ENCODE results near the gene EHD1.

EHD1 gene

DNA sequence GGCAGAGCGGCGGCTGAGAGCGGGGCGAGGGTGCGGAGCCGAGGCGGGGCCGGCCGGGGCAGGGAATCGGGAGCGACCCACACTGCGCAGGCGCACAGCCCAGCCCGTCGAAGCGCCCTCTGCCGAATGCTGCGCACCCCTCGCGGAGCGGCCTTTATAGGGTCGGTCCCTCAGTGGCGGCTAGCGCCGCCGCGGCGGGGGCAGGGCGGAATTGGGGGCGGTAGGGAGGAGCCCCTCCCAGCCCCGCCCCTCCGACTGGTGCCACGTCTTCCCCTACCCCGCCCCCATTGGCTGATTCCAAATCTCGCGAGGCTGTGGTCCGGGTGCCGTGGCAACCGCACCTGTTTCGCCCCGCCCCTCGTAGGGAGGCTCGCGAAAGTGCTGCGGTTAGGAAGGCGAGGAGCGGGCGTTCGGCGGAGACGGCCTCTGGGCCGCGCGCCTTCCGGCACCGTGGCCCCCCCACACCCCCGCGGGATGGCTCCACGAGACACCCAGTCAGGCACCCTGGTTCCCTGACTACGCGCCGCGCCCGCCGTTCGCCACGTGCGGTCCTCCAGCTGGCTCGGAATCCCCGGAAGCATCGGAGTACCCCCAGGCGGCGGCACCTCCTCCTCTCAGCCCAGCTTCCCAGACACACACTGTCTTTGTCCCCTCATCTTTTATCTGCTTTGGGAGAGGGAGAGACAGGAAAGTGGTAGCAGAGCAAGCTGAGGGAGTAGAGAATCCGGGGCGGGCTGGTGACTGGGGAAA, at the start of gene EHD1:
Gene EHD1, minus strand, starts transcription at position 128 of the 750 bp plus-strand sequence. CDS start 157 bp downstream, outside the sequence.
- peak; percentile 100 for DNase-seq (ENCODE audit: low read depth)

DNA sequence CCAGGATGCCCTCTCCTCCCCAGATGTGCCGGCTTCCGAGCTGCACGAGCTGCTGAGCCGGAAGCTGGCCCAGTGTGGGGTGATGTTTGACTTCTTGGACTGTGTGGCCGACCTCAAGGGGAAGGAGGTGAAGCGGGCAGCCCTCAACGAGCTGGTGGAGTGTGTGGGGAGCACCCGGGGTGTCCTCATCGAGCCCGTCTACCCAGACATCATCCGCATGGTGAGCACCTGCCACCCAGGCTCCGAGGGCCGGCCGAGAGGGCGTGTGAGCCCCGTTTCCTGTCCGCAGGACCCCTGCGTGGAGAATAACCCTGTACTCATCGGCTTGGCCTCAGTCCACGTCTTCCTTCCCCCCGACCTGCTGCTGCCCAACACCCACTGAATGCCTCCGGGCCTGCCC, 48.3 kb upstream of the EHD1 start:
- no peak for DNase-seq (ENCODE audit: low read depth)

DNA sequence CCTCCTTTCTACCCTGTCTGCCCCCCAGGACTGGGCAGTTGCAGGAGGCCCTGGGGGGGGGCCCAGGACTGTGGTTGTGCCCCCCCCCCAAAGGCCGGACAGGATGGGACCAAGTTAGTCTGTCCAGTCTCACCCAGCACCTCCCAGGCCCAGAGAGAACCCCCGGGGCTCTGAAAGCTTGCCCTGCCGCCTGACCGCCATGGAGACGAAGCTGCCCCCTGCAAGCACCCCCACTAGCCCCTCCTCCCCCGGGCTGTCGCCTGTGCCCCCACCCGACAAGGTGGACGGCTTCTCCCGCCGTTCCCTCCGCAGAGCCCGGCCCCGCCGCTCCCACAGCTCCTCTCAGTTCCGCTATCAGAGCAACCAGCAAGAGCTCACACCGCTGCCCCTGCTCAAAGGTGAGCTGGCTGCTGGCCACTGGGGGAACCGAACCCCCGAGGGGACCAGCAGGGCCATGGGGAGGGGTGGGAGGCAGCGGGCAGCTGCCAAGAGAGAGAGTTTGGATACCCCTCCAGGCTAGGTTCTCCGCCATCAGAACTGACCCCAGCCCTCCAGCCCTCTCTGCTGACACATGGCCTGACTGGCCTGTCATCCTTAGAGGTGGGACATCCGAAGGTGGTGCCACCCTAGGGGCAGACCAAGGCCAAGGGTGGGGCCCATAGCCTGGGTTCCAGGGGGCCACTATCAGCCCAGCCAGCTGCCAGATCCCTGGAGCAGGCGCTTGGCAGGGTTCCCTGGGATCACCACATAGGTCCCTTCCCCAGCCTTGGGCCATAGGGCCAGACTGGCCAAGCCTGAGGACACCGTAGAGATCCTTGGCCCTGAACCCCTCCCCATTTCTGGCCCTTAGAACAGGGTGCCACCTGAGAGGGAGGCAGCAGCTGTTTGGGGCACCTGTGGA, 47.4 kb upstream of the EHD1 start:
- no peak for DNase-seq (ENCODE audit: low read depth)

DNA sequence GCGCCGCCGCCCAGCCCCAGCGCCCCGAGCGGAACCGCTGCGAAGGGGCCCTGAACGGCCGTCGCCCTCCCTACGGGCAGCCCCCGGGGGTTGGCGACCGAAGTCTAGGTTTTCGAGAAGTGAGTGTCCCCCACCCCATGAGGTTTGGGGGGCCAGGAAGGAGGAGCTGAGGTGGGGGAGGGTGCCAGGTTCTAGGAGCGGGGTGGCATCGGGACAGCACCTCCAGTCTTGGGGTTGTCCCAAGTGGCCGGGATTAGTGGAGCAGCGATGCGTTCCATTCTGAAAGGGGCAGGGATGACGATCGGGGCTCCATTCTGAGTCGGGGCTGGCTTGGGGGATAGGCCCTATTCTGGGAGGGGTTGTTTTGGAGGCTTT, 46.5 kb upstream of the EHD1 start:
- DNase-seq (ENCODE audit: low read depth) = no peak

DNA sequence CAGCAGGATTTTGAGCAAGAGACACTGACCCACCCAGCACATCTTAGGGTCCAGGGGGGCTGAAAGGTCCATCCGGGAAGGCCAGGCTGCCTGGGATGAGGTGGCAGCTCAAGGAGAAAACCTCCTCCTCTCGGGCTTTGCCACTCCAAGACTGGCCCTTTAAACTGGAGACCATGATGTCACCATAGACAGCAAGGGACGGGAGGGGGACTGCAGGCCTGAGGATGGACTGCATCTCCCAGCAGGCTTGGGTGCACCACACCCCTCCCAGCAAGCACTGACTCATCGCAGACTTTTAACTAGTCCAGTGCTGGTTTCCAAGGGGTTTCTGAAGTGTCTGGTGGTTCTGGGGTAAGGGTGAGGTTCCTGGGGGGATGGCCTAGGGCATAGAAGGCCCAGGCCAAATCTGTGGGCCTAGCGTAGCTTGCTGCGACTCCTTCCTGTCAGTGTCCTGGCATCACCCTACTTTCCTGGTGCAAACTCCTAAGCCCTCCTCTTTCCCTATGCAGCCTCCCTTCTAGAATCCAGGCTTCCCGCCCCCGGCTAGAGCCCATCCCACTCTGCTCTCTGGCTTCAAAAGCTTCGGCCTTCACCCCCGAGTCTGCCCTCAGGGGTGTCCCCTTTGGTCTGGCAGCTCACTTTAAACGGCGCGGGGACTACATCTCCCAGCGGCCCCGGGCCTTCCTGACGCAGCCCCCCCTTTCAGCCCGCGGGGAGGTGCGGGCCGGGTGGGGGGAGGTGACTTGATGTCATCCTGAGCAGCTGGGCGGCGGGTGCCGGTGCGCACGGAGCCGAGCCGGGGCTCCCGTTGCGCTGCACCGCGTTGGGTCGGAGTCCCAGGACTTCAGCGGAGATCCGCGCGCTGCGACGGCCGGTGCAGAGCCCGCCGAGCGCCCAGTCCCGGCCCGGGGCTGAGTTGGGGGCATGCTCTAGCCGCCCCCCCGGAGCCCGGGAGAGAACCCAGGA, 45.8 kb upstream of the EHD1 start, which contains the start of gene PPP2R5B:
Gene PPP2R5B, plus strand, starts transcription at position 746 of the 966 bp plus-strand sequence. CDS start 1,046 bp downstream, outside the sequence.
- peak; percentile 86 for DNase-seq (ENCODE audit: low read depth)

DNA sequence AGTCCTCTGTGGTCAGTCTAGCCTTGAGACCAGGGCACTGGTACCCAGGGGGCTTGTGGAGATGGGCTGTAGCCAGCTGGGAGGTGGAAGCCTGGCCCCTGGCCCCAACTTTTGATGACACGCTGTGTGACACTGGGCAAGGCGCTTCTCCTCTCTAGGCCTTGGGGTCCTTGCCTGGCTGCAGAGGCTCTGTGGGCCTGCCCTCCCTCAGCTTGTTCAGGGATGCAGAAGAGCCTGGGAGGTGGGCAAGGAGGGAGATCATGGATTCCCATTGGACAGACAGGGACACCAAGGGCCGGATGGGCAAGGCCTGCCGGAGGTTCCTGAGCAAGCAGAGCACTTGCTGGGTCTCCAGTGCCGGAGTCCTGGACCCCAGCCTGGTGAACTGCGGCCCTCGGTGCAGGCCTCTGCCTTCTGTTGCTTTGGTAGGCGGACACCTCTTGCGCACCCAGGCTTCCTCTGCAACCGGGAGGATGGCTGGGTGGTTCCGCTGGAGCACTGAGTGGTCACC, 44.8 kb upstream of the EHD1 start:
- no peak for DNase-seq (ENCODE audit: low read depth)

DNA sequence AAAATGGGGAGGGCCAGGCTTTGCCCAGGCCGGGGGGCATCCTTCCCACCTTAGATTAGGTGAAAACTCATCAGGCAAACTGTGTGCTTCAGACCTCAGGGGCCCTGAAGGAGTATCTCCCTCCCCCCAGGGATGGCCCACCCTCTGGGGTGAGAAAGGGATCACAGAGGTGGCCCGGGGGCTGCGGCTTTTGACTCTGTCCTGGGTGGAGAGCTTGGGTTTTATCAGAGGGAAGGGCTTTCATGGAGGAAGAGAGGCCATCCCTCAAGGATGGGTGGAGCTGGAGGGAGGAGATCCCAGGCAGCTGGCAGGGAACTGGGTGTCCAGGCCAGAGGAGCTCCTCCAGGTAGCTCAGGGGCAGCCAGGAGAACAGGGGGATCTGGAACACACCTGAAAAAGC, 43.0 kb upstream of the EHD1 start:
- DNase-seq (ENCODE audit: low read depth) = no peak

DNA sequence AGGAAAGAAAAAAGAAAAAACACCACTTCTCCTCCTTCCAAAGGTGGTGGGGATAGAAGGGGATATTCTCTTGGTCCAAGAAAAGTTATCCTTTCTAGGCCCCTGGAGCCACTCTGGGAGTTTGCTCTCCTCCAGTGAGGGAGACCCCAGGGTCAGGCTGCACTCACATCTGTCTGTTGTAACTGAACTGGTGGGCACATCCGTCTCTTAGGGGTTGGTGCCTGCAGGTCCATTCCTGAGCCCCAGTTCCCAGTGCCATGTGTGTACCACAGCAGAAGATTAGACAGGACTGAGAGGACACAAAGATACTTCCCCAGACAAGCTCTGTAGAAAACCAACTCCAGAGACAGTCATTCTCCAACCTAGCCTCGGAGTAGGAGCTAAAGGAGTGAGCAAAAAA, 41.7 kb upstream of the EHD1 start:
- DNase-seq (ENCODE audit: low read depth) = no peak

DNA sequence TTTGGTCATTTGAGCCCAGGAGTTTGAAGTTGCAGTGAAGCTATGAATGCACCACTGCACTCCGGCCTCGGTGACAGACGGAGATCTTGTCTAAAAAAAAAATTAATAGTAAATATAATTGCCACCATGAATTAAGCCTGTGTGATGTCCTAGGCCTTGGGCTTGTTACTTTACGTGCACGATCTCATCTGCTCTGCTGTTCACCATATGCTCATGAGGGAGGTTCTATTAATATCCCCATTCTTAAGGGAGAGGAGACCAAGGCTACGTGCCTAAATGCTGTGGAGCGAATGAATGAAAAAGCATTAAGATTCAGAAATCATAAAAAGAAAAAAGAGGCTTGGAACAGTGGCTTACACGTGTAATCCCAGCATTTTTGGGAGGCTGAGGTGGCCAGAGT, 41.2 kb upstream of the EHD1 start:
- DNase-seq (ENCODE audit: low read depth) = no peak

DNA sequence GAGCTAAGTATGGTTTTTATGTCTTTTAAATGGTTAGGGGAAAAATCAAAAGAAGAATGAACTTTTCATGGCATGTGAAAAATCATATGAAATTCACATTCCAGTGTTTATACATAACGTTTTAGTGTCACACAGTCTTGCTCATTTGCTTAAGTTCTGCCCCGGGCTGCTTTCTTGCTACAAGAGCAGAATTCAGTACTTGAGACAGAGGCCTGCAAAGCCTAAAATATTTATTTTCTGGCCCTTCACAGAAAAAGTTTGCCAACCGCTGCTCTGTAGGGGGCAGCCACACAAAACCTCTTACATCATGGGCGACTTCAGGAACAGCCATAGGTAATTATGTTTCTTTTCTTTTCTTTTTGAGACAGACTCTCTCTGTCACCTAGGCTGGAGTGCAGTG, 39.6 kb upstream of the EHD1 start:
- DNase-seq (ENCODE audit: low read depth) = no peak

DNA sequence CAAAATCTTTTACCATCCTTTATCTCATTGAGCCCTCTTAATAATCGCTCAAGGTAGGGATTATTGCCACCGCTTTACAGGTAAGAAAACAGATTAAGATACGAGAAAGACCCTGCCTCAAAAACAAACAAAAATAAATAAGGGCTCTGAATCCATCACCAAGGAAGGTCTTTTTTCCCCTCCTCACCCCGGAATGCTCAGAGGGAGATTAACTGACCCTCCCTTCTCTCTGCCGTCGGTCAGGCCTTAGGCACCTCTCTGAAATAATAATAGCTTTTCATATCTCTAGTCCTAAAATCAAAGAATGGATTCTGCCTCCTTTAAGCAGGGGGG, 39.2 kb upstream of the EHD1 start:
- no peak for DNase-seq (ENCODE audit: low read depth)

DNA sequence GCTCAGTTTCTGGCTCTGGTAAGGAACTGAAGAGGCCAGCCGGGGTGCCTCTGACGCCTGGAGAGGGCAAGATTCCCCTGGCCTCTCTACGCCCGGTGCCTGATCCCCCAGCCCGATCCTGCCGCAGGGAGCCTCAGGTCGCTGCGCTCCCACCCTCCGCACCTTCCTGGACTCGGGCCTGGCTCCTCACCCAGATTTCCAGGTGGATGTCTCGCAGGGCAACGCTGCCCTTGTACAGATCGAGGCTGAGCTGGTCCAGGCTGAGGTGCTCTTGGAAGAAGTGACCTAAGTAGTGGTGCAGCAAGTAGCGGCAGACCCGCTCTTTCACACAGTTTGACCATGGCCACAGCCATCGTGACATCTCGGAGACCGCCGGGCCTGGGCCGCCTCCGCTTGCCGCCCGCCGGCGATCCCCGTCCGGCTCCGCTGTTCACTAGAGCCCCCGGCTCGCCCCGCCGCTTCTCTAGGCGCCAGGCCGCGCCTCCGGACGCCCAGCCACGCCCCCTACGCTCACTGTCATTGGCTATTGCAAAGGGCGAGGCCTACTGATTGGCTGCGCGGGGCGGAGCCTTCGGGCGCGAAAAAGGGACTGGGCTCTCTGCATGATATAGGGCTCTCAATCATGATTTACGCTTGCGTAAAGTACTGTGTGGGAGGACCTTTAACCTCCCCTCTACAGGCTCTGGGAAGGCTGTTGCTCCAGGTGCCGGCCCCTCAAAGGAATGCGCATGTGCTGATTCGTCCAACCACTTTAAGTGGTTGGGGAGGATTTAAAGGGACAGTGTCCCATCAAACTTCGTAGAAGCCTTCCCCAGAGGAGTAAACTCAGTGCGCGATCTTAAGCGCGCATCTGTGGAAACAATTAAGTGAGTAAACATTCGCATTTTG, 38.6 kb upstream of the EHD1 start, which contains the start of gene ATG2A:
Gene ATG2A, minus strand, starts transcription at position 435 of the 888 bp plus-strand sequence. Its CDS starts 74 bp downstream, at position 361.
- peak; percentile 98 for DNase-seq (ENCODE audit: low read depth)

DNA sequence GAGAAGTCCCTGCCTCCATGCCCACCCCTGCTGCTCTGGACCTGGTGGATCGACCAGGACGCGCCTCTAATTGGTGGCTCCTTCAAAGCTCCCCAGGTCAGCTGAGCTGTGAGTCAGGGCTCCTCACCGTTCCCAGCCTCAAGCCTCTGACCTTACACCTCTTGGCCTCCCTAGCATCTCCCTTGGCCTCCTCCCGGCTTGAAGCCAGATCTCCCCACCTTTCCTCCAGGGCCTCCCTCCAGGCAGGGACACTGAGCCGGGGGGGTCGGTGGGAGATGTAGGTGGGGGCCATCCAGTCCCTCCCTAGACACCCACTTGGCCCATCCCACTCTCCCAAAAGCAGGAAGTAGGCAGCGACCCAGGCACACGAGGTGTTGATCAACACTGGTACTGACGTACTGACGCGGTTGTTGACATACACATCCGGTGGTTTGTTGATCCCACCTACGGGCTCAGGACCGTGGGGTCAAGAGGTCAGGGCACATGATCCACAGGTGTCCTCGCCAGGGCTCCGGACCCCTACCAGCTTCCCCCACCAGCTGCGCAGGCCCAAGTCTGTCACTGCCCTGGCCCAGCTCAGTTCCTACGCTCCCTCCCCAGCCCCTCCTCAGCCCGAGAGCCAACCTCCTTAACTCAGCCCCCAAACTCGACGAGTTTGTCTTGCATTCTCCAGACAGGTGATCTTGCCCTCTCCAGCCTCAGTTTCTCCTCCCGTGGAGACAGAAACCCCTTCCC, 37.8 kb upstream of the EHD1 start:
- peak; percentile 24 for DNase-seq (ENCODE audit: low read depth)

DNA sequence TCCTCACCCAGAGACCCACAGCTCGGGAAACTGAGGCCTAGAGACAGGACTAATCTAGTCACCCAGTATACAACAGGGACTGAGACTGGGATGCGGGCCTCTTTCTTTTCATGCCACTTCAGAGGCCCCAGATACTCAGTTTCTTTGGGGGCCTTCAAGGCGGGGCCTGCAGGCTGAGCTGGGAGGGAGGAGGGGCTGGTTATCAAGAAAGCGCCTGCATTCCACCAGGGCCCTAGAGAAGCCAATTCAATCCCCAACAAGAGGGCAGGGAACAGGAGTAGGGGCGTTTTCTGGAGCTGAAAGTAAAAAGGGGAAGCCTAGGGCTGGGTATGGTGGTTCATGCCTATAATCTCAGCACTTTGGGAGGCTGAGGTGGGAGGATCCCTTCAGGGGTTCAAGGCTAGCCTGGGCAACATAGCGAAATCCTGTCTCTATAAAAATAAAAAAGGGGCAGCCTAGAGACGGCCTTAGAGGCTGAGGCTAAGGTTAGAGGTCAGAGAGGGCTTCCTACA, 37.0 kb upstream of the EHD1 start:
- DNase-seq (ENCODE audit: low read depth) = no peak

DNA sequence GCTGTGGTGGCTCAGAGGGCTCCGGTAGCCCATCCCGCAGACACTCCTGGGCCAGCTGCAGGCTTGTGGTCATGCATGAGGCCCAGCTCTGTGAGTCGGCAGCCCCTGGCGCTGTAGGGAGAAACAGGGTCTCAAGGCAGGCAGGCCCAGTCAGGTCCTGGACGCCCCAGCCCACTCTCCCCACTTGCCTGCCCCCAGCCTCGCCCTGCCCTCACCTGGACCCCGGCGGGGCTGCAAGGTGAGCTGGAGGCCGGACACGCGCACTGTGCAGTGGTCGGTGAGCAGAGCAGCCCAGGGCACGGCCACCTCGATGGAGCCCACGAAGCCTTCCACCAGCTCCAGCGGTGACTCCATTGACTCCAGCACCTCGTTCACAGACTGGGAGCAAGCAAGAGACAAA, 35.7 kb upstream of the EHD1 start:
- no peak for DNase-seq (ENCODE audit: low read depth)

DNA sequence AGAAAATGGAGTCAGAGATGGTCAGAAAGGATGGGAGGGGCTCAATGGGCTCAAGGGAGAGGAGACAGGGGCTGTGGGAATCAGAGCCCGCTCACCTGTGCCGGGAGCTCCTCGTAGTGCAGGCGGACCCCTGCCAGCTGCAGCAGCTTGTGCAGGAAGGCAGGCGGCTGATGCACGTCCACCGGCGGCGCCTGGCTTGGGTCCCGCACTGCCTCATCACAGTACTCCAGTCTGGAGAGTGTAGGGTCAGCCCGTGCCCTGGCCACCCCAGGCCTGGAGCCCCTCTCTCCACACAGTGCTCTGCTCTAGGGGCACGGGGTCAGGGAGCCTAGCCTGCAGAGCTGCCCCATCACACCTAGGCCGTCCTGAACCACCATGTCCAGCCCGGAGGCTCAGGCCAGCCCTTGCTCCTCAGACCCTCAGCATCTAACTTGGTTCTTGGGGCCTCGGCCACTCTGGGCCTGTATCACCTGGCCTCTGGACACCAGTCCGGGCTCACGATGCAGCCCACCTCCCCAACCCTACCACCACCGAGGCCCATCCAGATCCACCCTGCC, 34.8 kb upstream of the EHD1 start:
- DNase-seq (ENCODE audit: low read depth) = no peak

DNA sequence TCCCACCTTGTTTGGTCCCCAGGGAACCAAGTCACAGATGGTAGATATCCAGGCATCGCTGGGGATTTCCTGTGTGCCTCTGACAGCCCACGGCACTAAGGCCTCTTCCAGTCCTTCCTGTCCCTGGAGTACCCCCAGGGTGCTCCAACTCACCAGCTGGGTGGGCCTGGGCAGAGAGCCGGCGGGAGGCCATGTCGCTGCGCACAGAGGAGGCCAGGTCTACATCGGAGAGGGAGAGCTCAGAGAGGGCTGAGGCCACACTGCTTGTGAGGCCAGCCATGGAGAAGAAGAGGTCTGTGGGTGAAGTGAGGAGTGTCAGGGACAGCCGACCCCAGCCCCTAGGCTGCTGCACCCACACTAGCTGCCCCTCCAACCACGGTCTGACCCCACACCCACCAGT, 33.3 kb upstream of the EHD1 start:
- no peak for DNase-seq (ENCODE audit: low read depth)

DNA sequence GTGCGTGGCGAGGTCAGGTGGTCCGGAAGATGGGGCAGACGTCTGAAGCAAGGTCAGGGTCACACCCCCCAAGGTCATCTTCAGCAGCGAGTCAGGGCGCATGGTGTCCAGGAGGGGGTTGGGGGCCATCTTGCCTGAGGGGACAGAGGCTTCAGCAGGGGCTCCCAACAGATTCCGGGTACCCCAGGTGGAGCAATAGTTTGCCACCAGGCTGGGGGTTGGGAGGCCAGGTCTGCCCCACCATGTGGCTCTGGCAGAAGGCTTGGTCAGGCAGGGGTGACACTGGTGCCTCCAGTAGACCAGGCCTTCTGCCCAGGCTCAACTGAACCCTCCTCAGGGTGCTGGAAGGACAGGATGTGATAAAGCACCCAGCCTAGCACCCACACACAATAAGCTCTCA, 32.7 kb upstream of the EHD1 start:
- no peak for DNase-seq (ENCODE audit: low read depth)

DNA sequence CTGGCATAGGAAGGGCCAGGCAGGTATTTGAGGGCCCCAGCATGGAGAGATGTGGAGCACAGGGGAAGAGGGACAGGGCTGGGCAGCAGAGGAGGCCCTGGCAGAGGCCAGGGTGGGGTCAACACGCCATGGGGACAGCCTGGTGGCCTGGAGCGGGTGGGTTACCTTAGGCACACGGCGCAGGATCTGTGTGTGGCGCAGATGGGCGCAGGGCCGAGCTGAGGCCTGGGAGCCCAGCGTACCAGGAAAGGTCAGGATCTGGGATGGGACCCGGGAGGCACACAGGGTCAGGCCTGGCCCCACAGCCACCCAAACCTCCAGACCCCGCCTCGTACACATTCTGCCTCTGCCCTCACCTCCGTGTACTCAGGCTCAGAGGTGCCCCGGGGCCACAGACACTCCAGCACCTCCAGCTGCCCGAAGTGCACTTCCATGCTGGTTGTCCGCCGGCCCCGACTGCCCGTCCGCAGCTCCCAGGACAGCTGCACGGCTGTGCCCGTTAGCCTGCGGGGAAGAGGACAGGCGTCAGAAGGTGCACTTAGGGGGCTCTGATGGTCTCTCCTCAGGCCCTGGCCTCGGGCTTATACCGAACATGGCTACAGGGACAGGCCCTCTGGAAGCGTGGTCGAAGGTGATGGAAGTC, 32.2 kb upstream of the EHD1 start:
- no peak for DNase-seq (ENCODE audit: low read depth)

All from activated T-helper 1 cell treated with Interleukin-2 at 50 U/mL for 16 hours (primary cell).